GM21576 (cell line): Measurements from ENCODE around the gene USH2A.

ENCODE experiments used
- ATAC-seq: cut with Tn5 transposase; IDR thresholded peaks from one replicate; pipeline ENCODE4 v1.9.1; 2021; ENCODE audit warnings: mild to moderate bottlenecking, moderate library complexity; ENCODE audit not compliant: unreplicated experiment

USH2A gene

DNA sequence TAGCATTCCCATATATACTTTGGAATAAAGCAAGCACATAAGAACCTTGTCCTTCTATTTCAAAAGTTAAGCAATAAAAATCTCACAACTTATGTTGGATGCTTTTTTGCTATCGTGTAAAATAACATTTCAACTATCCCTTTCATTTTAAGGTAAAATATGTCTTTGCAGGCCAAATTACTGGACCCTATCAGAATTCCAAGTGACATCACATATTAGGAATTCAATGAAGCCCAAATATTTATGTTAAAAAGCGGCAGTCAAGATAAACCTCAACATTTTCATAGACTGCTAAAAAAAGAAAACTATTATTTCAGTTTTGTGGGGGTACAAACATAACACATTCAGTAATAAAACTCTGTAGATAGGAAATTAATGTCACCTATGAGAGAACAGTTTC lies 604.1 kb downstream of the USH2A start:
- ATAC-seq: no peak

DNA sequence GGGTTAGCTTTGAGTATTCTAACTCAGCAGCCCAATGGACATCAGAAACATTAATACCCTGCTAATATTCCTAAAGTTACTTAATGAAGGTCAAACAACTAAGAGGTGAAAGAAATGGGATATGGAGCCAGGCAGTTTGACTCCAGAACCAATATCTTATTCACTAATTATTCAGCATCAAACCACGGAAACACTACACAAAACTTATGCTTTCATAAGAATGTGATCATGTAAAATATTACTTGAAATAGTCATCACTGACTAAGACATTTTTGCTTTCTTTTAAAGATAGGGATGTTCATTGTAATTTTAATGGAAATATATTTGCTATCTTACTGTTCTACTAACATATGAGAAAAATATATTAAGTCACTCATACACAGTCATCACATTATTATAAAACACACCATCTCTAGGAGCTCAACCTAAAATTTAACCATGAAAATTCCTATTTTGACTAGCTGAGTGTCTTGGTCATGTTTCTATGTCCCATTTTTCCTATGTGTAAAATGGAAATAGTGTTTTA lies 615.3 kb downstream of the USH2A start:
- no peak for ATAC-seq

GRCh38 chr1:215807218-215807617 lies 616.0 kb downstream of the USH2A start:
- ATAC-seq: no peak

DNA sequence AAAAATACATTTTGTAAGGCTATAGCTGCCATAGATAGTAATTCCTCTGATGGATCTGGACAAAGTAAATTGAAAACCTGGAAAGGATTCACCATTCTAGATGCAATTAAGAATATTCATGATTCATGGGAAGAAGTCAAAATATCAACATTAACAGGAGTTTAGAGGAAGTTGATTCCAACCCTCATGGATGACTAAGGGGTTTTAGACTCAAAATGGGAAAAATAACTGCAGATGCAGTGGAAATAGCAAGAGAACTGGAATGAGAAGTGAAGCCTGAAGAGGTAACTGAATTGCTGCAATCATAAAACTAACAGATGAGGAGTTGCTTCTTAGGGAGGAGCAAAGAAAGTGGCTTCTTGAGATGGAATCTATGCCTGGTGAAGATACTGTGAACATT lies 625.4 kb downstream of the USH2A start:
- ATAC-seq: no peak

GRCh38 chr1:215794156-215794555 lies 629.1 kb downstream of the USH2A start:
- no peak for ATAC-seq

- no peak for ATAC-seq
Measured at GRCh38 chr1:215793180-215793579, 630.1 kb downstream of the USH2A start.

DNA sequence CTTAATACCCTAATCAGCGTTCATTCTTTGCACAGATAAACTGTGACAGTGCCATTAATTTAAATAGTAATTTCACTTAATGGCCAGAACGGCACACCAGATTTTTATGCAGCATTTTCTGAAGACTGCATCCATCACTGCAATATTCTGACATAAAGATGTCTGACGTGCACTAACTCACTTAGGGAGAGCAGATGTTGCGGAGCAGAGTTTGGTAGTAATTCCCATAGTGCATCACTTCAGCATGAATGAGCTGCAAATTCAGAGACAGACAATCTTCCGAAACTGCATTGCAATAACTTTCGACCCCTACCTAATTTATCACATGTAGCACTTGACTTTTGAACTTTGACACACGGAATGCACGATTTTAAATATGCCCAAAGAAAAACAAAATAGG lies 630.8 kb downstream of the USH2A start:
- ATAC-seq: no peak

- ATAC-seq: no peak
Measured at GRCh38 chr1:215789981-215790380, 633.3 kb downstream of the USH2A start.

GRCh38 chr1:215786997-215787396 lies 636.3 kb downstream of the USH2A start:
- no peak for ATAC-seq

DNA sequence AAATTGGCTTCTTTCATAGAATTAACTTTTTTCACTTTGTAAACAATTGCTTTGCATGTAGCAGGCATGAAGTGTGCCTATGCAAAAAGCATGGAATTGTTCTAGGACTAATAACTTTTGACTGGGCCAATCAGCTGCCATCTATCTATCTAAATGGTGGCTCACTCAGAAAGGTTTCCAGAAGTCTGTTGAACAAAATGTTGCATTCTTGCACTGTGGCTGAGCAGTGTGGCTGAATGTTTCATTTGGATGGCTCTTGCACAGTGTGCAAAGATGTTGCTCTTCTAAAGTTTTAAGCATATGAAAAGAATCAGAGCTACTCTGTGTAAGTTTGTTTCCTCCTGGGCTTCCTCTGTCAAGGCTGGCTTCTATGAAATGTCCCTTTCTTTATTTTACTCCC lies 642.6 kb downstream of the USH2A start:
- no peak for ATAC-seq

DNA sequence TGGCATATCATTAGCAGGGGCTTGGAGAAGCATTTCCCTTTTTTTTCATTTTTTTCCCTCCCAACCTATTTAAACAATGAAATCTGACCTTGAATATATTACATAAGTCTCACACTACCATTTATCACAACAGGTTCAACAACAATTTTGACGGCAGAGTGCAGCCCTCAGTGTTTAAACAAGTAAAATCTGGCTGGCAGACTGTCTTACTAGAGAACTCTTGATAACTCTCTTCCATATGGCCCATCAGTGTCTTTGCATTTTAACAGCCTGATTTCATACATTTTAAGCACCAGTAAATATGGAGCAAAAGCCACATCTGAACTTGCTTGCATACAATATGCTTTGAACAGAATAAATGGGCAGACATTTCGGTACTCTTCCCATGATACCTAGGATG lies 643.1 kb downstream of the USH2A start:
- no peak for ATAC-seq

DNA sequence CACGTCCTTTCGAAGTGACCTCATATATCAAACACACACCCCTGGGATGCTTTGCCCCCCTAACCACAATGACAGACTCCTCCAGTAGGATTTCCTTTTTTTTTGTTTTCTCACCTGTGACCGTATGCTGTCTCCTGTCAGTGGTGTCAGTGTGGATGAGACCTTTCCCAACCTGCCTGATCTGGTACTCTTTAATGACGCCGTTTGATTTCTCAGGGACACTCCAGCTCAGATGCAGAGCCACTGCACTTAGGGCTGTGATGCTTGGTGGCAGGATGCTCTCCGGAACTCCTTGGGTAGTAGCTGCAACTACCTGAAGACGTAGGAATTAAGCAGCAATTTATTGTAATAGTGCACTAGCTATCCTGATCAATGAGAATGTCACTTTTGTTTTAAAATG lies 643.5 kb downstream of the USH2A start:
- no peak for ATAC-seq

GRCh38 chr1:215777370-215777925 lies 645.8 kb downstream of the USH2A start:
- ATAC-seq: no peak

DNA sequence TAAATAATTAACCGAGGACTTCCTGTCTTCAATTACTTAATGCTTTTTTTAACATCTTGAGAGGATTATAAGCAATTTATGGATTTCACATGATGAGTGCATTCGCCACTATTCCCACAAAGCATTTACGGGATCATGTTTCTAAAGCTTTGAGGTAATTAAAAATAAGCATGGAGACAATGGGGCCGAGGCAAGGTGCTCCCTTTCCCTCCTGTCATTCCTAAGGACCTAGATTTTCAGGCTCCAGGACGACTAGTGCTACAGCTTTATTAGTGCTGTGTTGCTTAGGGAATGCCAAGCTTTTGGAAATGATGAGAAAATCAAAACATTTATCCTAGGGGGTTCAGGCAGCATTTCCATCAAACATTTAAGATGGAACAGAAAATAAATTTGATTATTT lies 646.9 kb downstream of the USH2A start:
- no peak for ATAC-seq

GRCh38 chr1:215772151-215772550 lies 651.1 kb downstream of the USH2A start:
- no peak for ATAC-seq

- ATAC-seq: no peak
Measured at GRCh38 chr1:215768303-215768702, 654.9 kb downstream of the USH2A start.

- ATAC-seq: no peak
Measured at GRCh38 chr1:215767761-215768160, 655.5 kb downstream of the USH2A start.

GRCh38 chr1:215766521-215766920 lies 656.7 kb downstream of the USH2A start:
- no peak for ATAC-seq

DNA sequence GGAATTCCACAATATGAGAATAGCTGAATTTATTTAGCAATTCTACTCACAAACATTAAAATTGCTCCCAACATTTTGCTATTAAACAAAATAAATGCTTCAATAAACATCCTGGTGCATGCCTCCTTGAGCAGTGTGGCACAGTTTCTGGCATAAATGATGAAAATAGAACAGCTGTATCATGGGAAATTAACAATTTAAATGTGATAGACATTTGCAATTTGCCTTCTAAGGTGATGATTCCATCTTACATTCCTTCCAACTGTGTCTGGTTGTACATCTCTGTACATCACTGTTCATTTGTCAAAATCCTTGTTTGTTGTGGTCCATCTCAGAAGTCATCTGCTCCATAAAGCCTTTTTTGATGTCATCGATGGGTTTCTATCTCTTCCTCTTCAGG lies 657.4 kb downstream of the USH2A start:
- no peak for ATAC-seq

DNA sequence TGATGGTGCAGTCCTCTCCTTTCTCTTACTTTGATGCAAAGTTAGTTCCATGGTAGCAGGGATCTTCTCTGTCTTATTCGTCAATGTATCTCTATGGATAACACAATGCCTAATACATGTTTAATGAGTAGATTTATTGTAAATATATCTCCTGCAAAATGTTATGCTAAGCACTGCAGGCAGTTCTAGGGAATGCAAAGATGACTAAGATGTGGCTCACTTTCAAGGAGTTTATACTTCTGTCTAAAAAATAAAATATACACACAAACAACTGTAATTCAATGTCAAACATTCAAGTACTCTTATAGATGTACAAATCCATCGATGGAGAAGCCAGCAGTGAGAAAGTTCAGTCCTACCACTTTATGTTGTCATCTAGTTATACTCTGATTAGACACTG lies 661.8 kb downstream of the USH2A start:
- no peak for ATAC-seq

- ATAC-seq: no peak
Measured at GRCh38 chr1:215754112-215754511, 669.1 kb downstream of the USH2A start.

DNA sequence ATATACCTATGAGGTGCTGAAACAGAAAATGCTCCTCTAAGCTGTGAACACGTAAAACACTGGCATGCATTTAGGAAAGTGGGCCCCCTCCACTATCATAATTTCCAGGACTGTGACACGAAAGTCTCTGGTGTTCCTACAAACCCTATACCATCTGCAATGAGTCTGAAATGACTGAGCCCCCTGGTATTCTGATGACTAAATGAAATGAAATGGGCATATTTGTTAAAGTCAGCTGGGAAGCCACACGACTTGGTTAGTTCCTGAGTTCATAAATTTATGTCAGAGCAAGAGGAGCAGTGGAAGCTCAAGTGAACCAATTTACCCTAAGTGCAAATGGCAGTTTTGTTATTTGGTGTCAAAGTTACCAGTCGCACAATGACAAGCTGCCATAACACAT lies 673.8 kb downstream of the USH2A start:
- ATAC-seq: no peak

DNA sequence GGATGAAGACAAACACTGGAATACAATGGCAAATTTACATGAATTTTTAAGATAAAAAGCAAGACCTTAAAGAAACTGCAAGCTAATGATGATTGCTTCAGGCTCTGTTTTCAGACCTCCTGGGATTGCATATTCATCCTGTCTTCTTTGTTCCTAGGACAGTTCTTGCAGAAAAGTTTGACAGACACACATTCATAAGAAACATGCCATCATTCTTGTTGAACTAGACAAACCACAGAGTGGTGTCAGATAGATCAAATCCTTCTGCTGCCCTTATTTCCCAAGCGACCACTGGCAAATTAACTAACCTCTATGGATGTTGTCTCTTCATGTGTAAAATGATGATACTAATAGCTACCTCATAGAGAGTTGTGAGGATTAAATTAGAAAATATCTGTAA lies 674.8 kb downstream of the USH2A start:
- ATAC-seq: no peak
